Left lung (tissue), 10 donors: Measurements from ENCODE around the gene CRB2. TPM values are rescaled to one million over a fixed set of nuclear protein-coding genes. Genes with fewer than 3 reads are reported as not detected.
"Not testable (repeated sequence)": the region's sequence is repeated elsewhere in the genome, so short reads cannot be mapped to it uniquely, and the experiment has no call there.

Source experiments
- ATAC-seq: fragments of 200-7000 bp; cut with Tn5 transposase; one replicate; pipeline ENCODE4 v1.9.1; 2020; ENCODE audit warnings: moderate library complexity
- DNase-seq, 4 donors: peaks; one replicate each; pipeline ENCODE4 v3.0.0-alpha.2; 2013 to 2020
- H3K27ac ChIP-seq, 2 donors: fragments of 200-600 bp; sonication (generic) in 1 of 2; one replicate each; pipeline versions ENCODE4 v1.5.0 to v1.8.0; 2020 to 2021
- H3K27me3 ChIP-seq, 2 donors: fragments of 200-600 bp; sonication (generic) in 1 of 2; one replicate each; pipeline versions ENCODE4 v1.5.0 to v1.8.0; 2020 to 2021
- H3K36me3 ChIP-seq, 2 donors: fragments of 200-600 bp; sonication (generic) in 1 of 2; one replicate each; pipeline versions ENCODE4 v1.5.0 to v1.8.0; 2020 to 2021
- H3K4me1 ChIP-seq, 2 donors: fragments of 200-600 bp; one replicate each; pipeline ENCODE4 v1.8.0; 2021
- H3K4me3 ChIP-seq, 2 donors: fragments of 200-600 bp; sonication (generic) in 1 of 2; one replicate each; pipeline versions ENCODE4 v1.5.0 to v1.8.0; 2020 to 2021; ENCODE audit warnings: mild to moderate bottlenecking in 1 of 2
- H3K9me3 ChIP-seq, 2 donors: fragments of 200-600 bp; sonication (generic) in 1 of 2; one replicate each; pipeline versions ENCODE4 v1.5.0 to v1.8.0; 2020 to 2021
- CTCF ChIP-seq, 2 donors: fragments of 200-600 bp; sonication (generic) in 1 of 2; IDR thresholded peaks; one replicate each; pipeline versions ENCODE4 v1.5.0 to v1.8.0; 2021; ENCODE audit warnings: antibody characterized with exemption in 2 of 2
- intact Hi-C, 2 donors: fragments of 100-400 bp; cut with DNase I; formaldehyde crosslinking; loops; one replicate each; pipeline versions ENCODE4 v1.11.2 to v1.14.2; 2022
- polyA plus RNA-seq, 6 donors: library from polyadenylated mRNA; unstranded; fragments of 120-200 nt; gene quantifications; one replicate each; pipeline ENCODE4 v1.2.1, GENCODE V29; 2013; ENCODE audit not compliant: insufficient read length in 6 of 6
- total RNA-seq, 2 donors: library from RNA; stranded (reverse); fragmentation: NEBNext Ultra II Directional; extraction: Animal tissue kit (Norgen Biotek cat#: 25700); gene quantifications; one replicate each; pipeline ENCODE4 v1.2.1, GENCODE V29; 2021
- donor health status: DM: no; HTN: yes; CAD: no.
- donor health status: DM: no; HTN: no; CAD: no.

CRB2 gene
- total and polyA plus RNA-seq, 8 donors, result 0.08 to 0.58 (median 0.34) TPM

DNA sequence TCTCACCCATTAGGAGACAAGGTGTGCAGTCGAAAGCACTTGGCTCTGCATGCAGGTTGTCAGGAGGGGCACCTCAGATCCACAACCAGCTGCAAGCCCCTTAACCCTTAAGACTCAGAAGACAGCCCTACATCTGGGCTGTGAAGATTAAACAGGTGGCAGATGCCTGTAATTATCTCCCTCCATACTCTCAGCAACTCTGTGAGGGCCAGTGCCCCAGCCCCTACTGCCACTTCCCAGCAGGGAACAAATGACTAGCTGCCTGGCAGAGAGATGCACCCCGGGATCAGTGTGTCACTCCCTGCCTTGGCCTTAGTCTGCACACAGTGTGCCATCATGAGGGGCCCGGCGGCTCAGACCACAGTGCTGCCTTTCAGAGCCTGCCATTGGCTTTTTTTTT lies 42.0 kb downstream of the CRB2 start:
- no peak for ATAC-seq
- peaks cover 0 to 3% of the 10 kb centered on the region in 2 donors for H3K9me3 ChIP-seq
- H3K4me3 ChIP-seq, result no peak overlapping the region
- H3K27me3 ChIP-seq, result no peaks in the 10 kb centered on the region
- no peak overlapping the region for H3K27ac ChIP-seq
- H3K36me3 ChIP-seq, result peaks cover 0 to 2% of the 10 kb centered on the region in 2 donors
- no peak for TF ChIP-seq CTCF (IDR thresholded peaks at IDR 0.05)
- DNase-seq, result peak in 1 of 4 donors; percentile 45
- H3K4me1 ChIP-seq, result no peaks in the 10 kb centered on the region
- intact Hi-C loops, result no loop called here

DNA sequence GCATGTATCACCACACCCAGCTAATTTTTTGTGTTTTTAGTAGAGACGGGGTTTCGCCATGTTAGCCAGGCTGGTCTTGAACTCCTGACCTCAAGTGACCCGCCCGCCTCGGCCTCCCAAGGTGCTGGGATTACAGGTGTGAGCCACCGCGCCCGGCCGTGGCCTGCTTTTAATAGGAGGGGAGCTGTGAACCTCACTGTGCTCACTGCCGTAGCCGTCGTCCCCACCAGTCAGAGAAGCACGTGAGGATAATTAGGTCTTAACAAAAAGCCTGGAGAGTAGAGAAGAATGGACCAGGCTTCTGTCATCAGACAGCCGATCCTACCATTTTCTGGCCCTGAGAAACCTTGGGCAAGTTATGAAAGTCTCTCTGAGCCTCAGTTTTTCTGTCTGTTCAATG lies 42.9 kb downstream of the CRB2 start:
- H3K4me1 ChIP-seq, H3K9me3 ChIP-seq, intact Hi-C loops, H3K27me3 ChIP-seq, H3K4me3 ChIP-seq, H3K36me3 ChIP-seq, H3K27ac ChIP-seq, ATAC-seq: not testable (repeated sequence)
- DNase-seq, result peak in 1 of 4 donors; percentile 68

GRCh38 chr9:123399803-123400378 lies 43.9 kb downstream of the CRB2 start:
- DNase-seq, result peak in 1 of 4 donors; percentile 72
- no peak overlapping the region for H3K27ac ChIP-seq
- H3K27me3 ChIP-seq, result no peaks in the 10 kb centered on the region
- no peaks in the 10 kb centered on the region for H3K9me3 ChIP-seq
- no peak overlapping the region for H3K4me3 ChIP-seq
- peak in 1 of 2 donors; percentile 14 for TF ChIP-seq CTCF (IDR thresholded peaks at IDR 0.05)
- intact Hi-C loops, result no loop called here
- peaks cover 0 to 8% of the 10 kb centered on the region in 2 donors for H3K36me3 ChIP-seq
- H3K4me1 ChIP-seq, result no peaks in the 10 kb centered on the region
- ATAC-seq, result peak; percentile 25

DNA sequence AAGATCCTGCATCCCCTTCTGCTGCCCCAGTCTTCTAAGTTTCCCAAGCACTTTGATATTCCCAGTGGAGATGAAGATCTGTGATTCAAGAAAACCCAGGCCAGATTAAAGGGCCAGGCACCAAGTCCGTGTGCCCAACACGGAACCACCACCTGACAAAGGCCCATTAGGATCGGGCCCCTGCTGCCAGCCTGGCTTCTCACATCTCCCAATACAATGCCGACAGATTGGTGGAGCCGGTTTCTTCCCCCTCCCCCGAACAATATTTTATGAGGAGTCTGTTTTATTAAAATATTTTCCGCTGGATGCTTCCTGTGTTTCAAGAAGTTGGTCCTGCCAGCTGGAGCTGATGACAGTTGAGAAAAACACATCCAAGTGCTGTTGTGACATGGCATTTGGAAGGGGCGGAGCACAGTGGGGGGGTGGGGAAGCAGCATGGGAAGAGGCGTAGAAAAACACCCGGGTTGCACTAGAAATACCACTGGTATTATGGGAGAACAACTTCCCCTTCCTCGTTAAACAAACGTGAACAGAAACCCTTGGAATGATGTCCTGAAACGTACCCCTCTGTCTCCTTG lies 45.0 kb downstream of the CRB2 start:
- peak in 2 of 4 donors; percentile 12 to 63 for DNase-seq
- Histone ChIP-seq H3K27me3 (no peaks in the 10 kb centered on the region), H3K27ac (no peak overlapping the region), H3K9me3 (no peaks in the 10 kb centered on the region), H3K36me3 (peaks cover 0 to 8% of the 10 kb centered on the region in 2 donors), H3K4me3 (no peak overlapping the region), H3K4me1 (no peaks in the 10 kb centered on the region)
- TF ChIP-seq CTCF (IDR thresholded peaks at IDR 0.05), result no peak
- intact Hi-C loops, result no loop called here
- ATAC-seq, result no peak

DNA sequence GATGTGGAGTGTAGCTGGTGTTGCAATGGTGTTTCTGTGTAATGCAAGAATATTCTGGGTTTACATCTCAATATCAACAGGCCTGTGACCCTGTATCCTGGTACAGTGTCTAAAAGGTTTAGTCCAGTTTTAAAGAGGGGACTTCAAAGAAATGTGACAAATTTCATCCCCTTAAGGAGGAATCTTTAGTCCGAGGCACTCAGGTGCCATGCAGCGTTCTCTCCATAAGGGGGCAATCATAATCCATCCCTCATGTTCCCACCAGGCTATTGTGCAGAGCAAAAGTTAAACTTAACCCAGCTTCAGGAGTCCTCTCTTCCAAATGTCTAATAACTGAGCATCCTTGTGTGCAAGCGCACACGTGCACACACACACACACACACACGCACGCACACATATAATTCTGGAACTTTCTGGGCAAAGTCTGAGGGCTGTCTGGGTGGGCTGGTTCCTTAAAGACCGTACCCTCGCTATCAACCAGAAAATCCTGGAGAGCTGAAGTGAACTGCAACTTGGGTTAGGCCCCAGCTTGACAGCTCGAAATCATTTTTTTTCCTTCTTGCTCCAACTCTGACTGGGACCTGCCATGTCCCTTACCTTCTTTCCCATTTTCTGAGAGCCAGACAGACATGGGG lies 46.0 kb downstream of the CRB2 start:
- H3K4me1 ChIP-seq, result no peaks in the 10 kb centered on the region
- DNase-seq (peak in 3 of 4 donors; percentile 2 to 64 (median 53)), ATAC-seq (peak; percentile 91)
- no peaks in the 10 kb centered on the region for H3K9me3 ChIP-seq
- H3K4me3 ChIP-seq, result no peak overlapping the region
- H3K27ac ChIP-seq, result no peak overlapping the region
- H3K27me3 ChIP-seq, result no peaks in the 10 kb centered on the region
- peak; percentile 39 to 60 for TF ChIP-seq CTCF (IDR thresholded peaks at IDR 0.05)
- intact Hi-C loops, result no loop called here
- peaks cover 0 to 8% of the 10 kb centered on the region in 2 donors for H3K36me3 ChIP-seq
